ENCODE results near the gene HOXD10.

Gene HOXD10

DNA sequence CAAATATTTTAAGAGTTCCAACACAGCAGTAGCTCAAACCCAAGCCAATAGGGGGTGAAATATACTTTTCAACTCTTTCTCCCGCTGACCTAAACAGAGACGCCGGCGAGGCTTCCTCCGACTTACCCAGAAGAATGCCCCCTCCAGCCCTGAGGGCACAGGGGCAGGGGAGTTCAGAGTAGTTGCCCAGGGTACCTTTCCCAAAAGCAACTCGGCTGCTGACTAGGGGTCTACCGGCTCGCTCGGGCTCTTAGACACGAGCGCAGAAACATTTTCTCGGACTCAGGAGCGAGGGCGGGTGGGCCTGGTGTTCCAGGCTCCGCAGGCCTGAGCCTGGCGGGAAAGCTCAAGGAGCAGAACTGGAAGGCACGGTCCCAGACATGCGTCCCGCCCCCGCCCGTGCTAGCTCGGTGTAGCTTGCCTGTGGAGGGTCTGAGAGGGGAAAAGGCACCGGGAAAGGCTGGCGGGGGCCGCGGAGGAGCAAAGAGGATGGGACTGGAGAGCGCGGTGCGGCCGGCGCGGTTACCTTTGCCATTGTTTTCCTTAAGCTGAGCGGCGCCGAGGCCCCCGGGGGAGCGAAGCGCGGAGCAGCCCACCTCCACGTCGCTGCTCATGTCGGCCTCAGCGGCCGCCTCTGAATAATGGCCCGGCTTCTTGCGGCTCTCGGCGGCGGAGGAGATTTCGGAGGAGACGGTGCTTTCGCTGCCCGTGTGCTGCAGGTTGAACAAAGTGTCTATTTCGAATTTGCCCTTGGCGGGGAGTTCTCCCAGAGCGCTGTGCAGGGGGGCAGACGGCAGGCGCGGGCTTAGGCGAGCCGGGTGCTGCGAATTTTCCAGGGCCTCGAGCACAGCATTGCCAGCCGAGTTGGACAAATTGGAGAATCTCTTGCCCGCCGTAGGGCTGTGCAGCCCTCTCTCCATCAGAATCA, 33.5 kb upstream of the HOXD10 start:
- no peak for DNase-seq

DNA sequence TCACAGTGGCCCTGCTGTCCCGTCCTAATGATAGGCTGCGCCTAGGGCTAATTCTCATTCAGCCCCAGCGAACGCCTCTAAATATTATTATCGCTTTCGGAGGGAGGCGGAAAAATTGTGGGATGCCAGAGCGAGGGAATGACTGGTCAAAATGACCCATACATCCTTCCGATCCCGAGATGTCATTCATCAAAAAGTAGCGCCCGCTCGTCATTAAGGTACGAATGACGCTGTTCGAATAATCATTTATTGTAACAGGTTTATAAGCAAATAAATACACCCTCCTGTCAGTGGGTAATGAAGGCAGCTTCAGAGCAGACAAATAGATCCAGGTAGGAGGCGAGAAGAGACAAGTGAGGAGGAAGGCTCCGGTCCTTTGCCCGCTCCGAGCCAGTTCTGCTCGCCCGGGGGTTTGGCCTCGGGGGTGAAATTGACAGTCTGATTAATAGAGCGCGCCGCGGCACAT, 32.7 kb upstream of the HOXD10 start, which contains the start of gene EVX2:
Gene EVX2, minus strand, starts transcription at position 167 of the 466 bp plus-strand sequence. CDS start 186 bp downstream, outside the sequence.
- DNase-seq = no peak

DNA sequence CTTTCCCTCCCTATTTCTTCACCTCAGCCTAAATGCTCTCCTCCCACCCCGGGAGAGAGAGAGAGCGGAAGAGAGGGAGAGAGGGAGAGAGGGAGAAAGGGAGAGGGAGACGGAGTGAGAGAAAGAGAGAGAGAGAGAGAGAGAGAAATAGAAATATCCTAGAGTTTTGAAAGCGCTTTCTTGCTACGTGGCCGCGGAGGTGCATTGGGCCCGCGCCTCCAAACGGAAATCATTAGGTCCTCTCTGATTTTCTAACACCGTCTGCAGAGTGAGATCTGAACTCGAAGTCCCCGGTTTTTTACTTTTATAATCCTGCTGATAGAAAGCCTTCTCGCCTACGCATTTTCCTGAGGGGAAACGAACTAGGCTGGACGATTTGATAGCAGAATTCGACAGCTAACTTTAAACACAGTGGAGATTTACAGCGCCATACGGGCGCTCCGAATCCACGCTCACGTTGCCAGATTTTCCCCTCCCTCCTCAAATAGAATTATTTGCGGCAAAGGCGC, 31.9 kb upstream of the HOXD10 start:
- DNase-seq = no peak

DNA sequence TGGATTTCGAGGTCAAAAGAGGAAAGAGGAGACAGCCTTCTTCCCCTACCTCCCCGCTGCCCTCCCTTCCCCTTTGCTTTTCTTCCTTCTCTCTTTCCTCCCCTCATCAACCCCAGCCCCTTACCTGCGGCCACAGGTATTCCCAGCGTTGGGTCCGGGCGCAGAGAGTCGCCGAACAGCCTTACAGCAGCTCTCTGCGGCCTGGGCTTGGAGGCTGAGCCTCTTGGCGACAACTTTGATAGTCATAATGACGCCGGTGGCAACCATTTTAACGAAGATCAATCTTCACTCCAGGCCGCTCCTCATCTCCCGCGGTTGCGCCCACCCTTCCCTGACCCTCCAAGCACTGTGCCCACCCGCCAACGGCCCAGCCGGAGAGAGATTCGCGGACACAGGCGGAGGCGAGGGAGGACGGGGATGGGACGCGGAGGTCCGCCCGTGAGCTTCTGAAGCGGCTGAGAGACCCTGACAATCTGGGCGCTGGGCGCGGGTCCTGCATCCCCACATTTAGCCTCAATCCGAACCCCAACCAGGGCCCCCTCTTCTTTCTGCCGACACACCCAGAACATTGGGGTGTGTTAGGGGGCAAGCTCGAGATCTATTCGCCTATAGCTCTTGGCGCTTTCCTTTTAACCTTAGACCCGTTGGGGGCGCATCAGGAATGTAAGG, 31.3 kb upstream of the HOXD10 start:
- DNase-seq = no peak

DNA sequence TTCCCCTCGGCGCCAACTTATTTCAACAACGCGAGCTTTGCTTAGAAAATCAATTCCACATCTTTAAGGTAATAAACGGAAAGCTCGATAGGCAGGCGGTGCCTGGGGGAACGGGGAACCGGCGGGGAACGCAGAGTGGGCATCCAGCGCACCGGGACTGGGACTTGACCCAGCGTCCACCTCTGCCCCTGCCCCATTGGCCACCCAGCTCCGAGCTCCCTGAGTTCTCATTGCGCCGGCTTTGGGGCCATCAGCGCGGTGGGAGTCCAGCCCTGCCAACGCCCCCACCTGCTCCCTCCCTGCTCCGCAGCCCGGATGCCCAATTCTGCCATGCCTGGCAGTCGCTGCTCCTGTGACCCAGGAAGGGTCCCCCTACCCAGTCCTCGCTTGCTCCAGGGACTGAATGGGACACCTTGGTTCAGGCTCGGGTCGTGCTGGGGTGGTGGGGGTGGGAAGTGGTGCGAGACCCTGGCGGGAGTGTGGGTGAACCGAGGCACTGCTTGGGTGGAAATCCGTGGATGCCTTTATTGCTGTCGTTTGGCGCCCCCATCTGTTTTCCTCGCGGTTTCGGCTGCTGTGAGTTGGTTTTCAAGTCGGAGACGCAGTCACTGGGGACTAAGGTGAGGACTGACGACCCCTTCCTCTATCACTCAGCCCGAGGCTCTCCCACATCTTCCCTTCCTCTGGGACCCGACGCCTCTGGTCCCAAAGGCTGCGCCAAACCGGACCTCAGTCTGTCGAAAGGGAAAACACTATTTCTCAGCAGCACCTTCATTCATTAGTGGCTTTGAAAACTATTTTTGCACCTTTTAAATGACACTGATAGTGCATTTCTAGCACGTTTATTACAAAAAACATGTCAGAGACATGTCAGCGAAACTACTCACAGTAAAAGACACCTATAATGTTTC, 30.5 kb upstream of the HOXD10 start:
- peak; percentile 48 for DNase-seq

DNA sequence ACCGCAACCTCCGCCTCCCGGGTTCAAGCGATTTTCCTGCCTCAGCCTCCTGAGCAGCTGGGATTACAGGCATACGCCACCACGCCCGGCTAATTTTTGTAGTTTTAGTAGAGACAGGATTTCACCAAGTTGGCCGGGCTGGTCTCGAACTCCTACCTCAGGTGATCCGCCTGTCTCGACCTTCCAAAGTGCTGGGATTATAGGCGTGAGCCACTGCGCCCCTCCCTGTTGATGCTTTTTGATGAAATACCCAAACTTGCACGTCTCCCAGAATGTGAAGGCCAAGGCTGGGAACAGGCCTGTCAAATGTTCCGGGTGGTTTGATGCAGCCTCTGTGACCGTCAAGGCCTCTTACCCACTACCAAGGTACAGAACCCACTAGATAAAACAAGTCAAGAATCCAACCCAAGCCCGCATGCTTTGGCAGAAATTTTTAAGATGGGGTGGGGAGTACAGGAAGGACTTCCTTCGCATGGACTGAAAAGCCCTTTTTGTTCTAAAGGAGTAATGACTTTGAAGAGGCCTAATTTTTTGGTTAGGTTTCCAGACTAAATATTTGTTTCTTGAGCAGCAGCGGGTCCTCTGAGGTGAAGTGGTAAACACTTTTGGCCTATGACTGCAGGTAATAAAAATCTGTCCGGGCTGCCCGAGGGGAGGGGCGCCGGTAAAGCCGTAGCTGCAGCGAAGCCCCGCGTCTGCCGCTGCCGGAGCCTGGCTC, 29.1 kb upstream of the HOXD10 start:
- DNase-seq = no peak

DNA sequence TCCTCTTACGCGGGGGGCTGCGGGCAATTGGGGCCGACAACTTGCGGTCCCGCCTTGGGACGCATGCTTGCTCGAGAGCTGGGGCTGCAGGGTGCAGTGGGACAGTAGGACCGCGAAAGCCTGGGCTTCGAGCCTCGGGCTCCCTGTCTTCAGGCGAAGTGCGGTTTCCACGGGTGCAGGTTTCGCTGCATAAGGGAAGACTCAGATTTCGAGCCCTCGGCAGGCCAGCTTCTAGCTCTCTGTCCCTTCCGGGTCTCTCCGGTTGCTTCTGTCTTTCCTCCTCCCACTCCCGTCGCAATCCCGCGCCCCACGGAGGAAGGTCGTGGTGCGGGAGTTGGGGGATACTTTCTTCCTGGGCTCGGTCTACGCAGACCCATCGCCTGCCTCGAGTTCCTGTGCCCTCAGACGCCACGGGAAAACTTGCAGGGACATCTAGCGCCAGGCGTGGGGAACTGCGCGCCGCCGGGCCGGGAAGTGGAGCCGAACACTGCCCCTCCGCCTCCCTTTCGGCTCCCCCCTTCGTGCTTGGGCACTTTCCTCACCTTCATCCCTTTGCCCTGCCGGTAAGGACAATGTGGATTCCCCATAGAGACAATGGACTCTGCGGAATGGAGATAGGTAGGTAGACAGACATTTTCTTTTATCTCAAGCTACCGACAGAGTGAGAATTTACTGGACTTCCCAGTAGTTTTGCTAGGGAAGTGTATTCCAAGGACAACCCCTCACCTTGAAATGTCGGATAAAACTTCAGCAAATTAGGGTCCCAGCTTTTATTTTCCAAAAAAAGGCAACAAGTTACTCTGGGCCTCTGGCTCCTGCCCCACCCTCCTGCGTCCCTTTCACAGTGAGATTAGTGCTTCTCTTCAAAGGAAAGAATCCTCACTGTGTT, 28.3 kb upstream of the HOXD10 start:
- peak; percentile 41 for DNase-seq

DNA sequence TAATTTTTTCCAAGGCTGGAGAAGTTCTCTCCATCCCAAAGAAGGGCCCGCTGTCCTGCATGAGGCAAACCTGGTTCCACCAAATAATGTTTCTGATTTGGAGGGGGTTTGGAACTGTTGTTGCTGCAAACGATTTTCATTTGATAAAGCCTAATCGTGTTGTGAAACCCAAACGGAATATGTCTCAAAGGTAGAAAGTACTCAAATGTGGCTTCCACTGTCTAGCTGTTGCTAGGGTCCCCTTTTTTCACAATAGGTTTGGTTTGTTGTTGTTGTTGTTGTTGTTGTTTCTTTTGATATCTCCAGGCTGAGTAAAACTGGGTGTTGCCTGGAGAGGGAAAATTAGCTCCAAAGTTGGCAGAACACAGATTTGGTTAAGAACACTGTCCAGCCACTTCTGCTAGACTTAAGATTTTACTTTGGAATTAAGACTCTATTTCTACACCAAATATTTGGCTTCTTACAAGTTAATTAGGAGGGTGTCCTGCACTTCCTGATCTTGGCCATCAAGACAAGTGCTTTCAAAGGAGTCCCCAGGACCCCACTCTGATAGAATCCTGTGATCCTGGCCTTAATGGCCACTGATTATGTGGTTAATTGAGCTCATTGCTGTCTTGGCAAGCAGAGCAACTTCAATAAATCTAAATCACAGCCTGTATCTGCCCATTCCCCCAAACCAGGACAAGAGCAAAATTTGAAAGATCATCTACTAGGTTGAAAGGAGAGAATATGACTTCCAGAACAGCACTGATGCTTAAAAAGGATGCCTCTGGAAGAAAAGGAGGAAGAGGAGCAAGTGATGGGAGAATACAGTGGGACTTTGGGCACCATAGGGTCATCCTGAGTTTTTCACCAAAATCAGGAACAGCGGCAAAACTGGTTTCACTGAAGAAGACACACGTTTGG, 27.4 kb upstream of the HOXD10 start:
- no peak for DNase-seq

DNA sequence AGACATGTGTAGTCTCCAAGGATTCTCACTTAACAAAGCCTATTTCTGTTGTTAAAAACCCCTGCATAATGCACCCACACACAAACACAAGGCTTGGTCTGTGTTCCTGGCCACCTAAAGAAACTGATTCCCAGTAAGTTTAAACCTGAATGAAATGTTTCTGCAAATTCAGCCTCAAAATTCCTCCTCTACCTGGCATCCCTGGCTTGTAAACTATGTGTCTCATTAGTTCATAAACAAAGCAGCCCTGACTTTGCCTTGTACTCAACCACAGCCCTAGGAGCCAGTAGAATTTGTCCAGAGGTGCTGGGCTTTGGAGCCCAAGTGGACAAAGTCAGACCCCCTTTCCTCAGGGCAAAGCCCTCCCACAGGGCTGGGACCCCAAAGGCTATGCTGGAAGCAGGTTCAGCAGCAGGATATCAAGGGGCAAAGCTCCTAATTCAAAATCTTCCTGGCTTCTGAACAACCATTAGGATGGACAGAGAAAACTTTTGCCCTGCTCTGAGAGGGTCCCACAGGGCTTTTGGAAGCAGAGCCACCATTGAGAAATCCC, 26.7 kb upstream of the HOXD10 start:
- DNase-seq = no peak

DNA sequence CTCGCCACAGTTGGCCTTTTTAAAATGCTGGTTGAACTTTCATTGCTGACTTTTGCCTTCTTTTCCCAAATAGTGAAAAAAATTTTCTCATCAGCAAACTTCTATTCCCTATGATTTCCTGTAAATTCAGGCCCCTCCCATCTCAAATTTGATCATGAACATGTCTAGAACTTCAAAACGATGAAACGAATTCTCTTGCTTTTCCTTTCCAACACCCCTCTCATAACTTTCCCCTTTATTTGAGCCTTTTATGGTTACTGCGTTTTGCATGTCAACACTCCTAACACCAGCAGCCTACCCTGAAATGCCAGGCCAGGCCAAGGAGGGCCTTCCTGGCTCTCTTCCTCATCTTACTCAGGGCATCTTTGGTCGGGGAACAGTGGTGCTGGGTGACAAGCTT, 25.7 kb upstream of the HOXD10 start:
- no peak for DNase-seq

DNA sequence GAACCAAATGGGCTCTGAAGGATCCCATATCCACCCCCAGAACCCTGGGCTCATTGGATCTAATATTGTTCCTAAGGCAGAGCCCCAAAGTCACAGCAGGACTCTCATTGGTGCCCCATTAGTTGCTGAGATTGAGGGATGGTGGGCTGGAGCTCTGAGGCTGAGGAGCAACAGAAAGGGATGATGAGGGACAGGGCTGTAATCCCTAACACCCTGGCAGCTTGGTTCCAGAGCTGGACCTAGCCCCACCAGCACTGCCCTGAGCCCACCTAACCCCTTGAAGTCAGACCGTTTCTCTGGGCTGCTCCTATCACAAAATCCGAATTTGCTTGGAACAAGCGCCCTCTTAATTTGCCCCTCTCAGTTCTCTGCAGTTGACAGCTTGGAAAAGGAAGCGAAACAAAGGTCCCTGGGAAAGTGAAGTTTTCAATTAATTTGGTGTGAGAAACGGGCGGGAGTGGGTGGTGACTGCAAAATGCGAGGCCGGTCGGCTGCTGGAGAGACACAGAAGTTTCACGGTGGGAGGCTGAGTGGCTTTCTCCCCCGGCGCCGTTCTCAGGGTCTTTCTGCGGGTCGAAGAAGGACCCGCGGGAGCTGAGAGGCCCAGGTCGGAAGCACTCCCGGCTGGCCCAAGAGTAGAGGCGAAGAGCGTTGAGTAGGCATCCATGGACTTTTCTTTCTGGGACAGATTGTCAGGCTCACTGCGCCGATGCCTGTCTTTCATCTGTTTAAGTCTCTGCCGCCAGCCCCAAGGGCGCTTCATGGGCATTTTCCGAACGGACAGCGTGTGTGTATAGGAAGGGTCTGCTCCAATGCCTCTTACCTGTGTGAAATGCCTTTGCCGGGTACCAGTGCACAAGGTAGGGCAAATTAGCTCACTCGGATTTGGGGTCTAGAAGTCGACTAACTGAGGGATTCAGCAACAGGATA, 25.0 kb upstream of the HOXD10 start:
- no peak for DNase-seq

DNA sequence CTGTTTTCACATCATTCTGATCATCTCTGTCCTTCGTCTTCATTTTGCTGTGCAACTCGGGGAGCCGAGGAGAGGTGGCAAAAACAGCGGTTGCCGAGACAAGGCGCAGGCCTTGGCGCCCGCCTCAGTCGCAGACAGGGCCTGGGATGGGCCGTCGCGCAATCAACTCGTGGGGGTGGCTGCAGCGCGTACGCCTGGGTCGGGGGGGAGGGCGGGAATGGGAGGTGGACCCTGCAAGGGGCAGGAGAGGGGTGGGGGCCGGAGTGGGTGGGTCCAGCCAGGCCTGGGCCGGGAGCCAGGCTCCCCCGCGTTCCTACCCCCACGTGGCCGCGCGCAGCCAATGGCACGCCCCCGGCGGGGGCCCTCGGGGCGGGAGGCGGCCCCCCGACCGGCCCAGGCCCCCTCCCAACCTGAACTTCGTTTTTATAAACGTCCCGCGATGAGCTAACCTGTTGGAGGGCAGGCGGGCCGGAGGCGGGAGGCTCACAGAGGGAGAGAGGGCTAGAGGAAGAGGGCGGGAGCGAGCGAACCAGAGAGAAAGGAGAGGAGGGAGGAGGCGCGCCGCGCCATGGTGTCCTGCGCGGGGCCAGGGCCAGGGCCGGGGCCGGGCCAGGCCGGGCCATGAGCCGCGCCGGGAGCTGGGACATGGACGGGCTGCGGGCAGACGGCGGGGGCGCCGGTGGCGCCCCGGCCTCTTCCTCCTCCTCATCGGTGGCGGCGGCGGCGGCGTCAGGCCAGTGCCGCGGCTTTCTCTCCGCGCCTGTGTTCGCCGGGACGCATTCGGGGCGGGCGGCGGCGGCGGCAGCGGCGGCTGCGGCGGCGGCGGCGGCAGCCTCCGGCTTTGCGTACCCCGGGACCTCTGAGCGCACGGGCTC, 24.1 kb upstream of the HOXD10 start, which contains the start of gene HOXD13:
Gene HOXD13, plus strand, starts transcription at position 452 of the 875 bp plus-strand sequence. Its CDS starts 170 bp downstream, at position 622.
- DNase-seq = no peak

DNA sequence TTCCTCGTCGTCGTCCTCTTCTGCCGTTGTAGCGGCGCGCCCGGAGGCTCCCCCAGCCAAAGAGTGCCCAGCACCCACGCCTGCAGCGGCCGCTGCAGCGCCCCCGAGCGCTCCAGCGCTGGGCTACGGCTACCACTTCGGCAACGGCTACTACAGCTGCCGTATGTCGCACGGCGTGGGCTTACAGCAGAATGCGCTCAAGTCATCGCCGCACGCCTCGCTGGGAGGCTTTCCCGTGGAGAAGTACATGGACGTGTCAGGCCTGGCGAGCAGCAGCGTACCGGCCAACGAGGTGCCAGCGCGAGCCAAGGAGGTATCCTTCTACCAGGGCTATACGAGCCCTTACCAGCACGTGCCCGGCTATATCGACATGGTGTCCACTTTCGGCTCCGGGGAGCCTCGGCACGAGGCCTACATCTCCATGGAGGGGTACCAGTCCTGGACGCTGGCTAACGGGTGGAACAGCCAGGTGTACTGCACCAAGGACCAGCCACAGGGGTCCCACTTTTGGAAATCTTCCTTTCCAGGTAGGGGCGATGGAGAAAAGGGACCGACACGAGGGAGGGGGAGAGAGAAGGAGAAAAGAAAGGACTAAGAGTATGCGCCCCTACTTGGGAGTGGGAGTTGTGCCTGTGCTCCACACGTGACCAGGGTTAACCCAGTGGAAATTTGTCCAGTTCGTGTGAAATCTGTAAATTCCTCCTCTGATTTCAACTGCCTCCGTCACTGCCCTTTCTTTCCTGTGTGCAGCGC, 23.3 kb upstream of the HOXD10 start:
- no peak for DNase-seq

DNA sequence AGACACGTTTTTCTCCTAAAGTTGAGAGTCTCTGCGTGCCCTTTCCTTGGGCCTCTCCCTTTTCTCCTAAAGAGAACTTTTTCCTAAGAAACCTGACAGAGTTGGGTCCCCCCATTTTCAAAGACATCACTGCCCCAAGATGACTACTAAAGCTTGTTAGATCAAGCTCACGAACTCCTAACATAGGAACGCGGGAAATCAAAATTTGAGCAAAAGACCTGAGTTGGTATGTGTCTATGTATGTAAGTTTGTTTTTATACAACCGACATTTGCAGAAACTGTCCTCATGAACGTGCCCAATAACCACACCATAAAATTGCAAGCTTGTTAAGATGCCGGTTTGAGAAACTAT, 22.7 kb upstream of the HOXD10 start:
- DNase-seq = no peak

DNA sequence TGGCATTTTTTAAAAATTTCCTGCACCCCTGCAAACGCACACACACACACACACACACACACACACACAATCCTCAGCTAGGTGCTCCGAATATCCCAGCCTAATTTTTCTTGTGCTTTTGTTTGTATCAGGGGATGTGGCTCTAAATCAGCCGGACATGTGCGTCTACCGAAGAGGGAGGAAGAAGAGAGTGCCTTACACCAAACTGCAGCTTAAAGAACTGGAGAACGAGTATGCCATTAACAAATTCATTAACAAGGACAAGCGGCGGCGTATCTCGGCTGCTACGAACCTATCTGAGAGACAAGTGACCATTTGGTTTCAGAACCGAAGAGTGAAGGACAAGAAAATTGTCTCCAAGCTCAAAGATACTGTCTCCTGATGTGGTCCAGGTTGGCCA, 22.2 kb upstream of the HOXD10 start:
- DNase-seq = no peak

DNA sequence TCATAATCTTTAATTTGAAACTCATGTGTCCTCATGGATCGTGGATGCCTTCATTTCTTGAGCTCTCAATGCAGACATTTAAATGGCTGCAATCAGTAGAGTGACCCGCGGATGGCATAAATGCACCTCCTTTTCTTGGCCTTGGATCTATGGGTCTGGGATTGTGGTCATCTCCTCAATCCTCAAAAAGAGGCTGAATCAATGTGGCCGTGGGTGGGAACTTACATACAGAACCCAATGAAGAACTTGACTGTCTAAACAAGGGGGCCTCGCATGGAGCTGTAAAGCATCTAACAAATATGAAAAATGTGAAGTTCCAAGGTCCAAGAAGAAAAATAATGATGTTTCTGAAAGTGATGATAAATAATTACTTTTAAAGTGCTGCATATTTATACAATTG, 21.2 kb upstream of the HOXD10 start:
- no peak for DNase-seq
